DOHH2 (cell line): ENCODE data around the gene OTOF.

Experiments used
- EZH2phosphoT487 ChIP-seq: fragments of 200-600 bp; sonication (generic); IDR thresholded peaks from 2 replicates; pipeline ENCODE4 v1.6.1; 2017; ENCODE audit warnings: borderline replicate concordance, mild to moderate bottlenecking, antibody characterized with exemption, low read length, moderate library complexity, mixed read lengths
- TF ChIP-seq, protein P1 (sequence below): fragments of 200-600 bp; sonication (generic); IDR thresholded peaks from one replicate; pipeline ENCODE4 v1.5.1; 2014; ENCODE audit warnings: antibody characterized with exemption, mild to moderate bottlenecking, low read depth, low read length; ENCODE audit not compliant: poor library complexity, severe bottlenecking

- TF ChIP-seq, protein P1, sequence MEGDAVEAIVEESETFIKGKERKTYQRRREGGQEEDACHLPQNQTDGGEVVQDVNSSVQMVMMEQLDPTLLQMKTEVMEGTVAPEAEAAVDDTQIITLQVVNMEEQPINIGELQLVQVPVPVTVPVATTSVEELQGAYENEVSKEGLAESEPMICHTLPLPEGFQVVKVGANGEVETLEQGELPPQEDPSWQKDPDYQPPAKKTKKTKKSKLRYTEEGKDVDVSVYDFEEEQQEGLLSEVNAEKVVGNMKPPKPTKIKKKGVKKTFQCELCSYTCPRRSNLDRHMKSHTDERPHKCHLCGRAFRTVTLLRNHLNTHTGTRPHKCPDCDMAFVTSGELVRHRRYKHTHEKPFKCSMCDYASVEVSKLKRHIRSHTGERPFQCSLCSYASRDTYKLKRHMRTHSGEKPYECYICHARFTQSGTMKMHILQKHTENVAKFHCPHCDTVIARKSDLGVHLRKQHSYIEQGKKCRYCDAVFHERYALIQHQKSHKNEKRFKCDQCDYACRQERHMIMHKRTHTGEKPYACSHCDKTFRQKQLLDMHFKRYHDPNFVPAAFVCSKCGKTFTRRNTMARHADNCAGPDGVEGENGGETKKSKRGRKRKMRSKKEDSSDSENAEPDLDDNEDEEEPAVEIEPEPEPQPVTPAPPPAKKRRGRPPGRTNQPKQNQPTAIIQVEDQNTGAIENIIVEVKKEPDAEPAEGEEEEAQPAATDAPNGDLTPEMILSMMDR = no peak
- no peak for TF ChIP-seq EZH2phosphoT487
Measured at GRCh38 chr2:26489213-26489850, 11.4 kb upstream of the OTOF start.
